Lung (tissue), 12 donors: ENCODE results near the gene STAG2. TPM values are rescaled to one million over a fixed set of nuclear protein-coding genes. Genes with fewer than 3 reads are reported as not detected.

Source experiments
- ATAC-seq: fragments of 200-7000 bp; cut with Tn5 transposase; one replicate; pipeline ENCODE4 v1.9.1; 2020; ENCODE audit warnings: moderate number of reproducible peaks; ENCODE audit not compliant: insufficient read depth, low FRiP score
- DNase-seq, 3 donors: peaks; one replicate each; pipeline ENCODE4 v3.0.0-alpha.2; 2013 to 2017
- H3K27ac ChIP-seq, 2 donors: one replicate each; pipeline ENCODE4 v1.5.1; 2013; ENCODE audit warnings: mild to moderate bottlenecking in 2 of 2, moderate library complexity in 2 of 2, control low read depth in 1 of 2, inconsistent platforms in 1 of 2, low read depth in 1 of 2, low read length in 1 of 2
- H3K27me3 ChIP-seq, 3 donors: one replicate each; pipeline ENCODE4 v1.5.1; 2013; ENCODE audit warnings: low read length in 2 of 3; ENCODE audit not compliant: control insufficient read depth in 3 of 3, insufficient read depth in 3 of 3
- H3K36me3 ChIP-seq, 4 donors: one replicate each; pipeline ENCODE4 v1.5.1; 2013; ENCODE audit warnings: low read length in 4 of 4, mild to moderate bottlenecking in 1 of 4, moderate library complexity in 1 of 4; ENCODE audit not compliant: control insufficient read depth in 4 of 4, insufficient read depth in 4 of 4
- H3K4me1 ChIP-seq, 5 donors: one replicate each; pipeline ENCODE4 v1.5.1; 2013; ENCODE audit warnings: low read length in 5 of 5, mild to moderate bottlenecking in 2 of 5, moderate library complexity in 1 of 5; ENCODE audit not compliant: control insufficient read depth in 5 of 5, insufficient read depth in 5 of 5
- H3K4me3 ChIP-seq: one replicate; pipeline ENCODE4 v1.5.1; 2013; ENCODE audit warnings: mild to moderate bottlenecking, control low read depth, moderate library complexity
- H3K9ac ChIP-seq, 2 donors: one replicate each; pipeline ENCODE4 v1.5.1; 2013; ENCODE audit warnings: low read length in 2 of 2, control low read depth in 1 of 2; ENCODE audit not compliant: insufficient read depth in 1 of 2
- H3K9me3 ChIP-seq, 4 donors: one replicate each; pipeline ENCODE4 v1.5.1; 2013; ENCODE audit warnings: low read length in 3 of 4, mild to moderate bottlenecking in 1 of 4, moderate library complexity in 1 of 4; ENCODE audit not compliant: control insufficient read depth in 4 of 4, insufficient read depth in 3 of 4
- WGBS, 2 donors: extraction: QIAGEN DNeasy Blood & Tissue Kit; methylation state at CpG; one replicate each; pipeline ENCODE4 v1.1.7; 2013; 5-methylcytosine and 5-hydroxymethylcytosine counted together
- polyA plus RNA-seq, 2 donors: library from polyadenylated mRNA; stranded (reverse); fragments of 200-250 nt; gene quantifications; one replicate each; pipeline ENCODE4 v1.2.1, GENCODE V29; 2013
- total RNA-seq, 2 donors: library from RNA; depleted of rRNA in 1 of 2; stranded (reverse); fragments of >200 nt in 1 of 2; gene quantifications; one replicate each; pipeline ENCODE4 v1.2.1, GENCODE V29; 2014 to 2021
- TF ChIP-seq, protein P1 (sequence below): IDR thresholded peaks from 2 replicates; pipeline ENCODE4 v1.5.1; 2012; ENCODE audit warnings: mild to moderate bottlenecking; ENCODE audit errors: control extremely low read depth, extremely low read depth
- donor health status: control.
- donor health status: control.
- donor health status: Bipolar disorder and iron deficiency.
- donor health status: healthy.
- donor health status: DM: yes; HTN: yes; CAD: no.

STAG2 gene
- total and polyA plus RNA-seq, 4 donors, result 16.4 to 181 (median 36.8) TPM

- no peak overlapping the region for H3K27ac ChIP-seq
- no peak for DNase-seq
Observed at GRCh38 chrX:123993904-123994635, 32.6 kb downstream of the STAG2 start.

DNA sequence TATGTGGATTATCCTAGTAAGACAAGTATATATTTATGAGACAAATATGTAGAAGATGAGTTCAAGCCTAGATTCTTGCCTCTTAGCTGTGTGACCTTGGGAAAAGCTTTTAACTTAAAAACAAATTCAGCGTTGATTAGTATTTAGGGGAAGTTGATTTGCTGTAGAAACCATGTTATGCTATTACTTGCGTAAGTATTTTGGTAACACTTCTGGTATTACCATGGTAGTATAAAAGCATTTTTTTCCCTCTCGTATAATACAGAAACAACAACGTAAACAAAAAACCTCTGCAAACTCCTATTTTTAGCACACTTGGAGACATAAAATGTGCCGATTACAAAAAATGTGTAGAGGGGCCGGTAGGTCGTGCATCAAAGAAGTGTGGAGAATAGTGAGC is 33.2 kb downstream of the STAG2 start:
- Histone ChIP-seq H3K4me3 (no peak overlapping the region), H3K27me3 (no peaks in the 10 kb centered on the region), H3K9me3 (no peaks in the 10 kb centered on the region), H3K9ac (no peak overlapping the region), H3K4me1 (peaks cover 0 to 15% (median 0%) of the 10 kb centered on the region in 5 donors), H3K36me3 (peaks cover 0 to 2% (median 0%) of the 10 kb centered on the region in 4 donors), H3K27ac (no peak overlapping the region)
- TF ChIP-seq, protein P1, sequence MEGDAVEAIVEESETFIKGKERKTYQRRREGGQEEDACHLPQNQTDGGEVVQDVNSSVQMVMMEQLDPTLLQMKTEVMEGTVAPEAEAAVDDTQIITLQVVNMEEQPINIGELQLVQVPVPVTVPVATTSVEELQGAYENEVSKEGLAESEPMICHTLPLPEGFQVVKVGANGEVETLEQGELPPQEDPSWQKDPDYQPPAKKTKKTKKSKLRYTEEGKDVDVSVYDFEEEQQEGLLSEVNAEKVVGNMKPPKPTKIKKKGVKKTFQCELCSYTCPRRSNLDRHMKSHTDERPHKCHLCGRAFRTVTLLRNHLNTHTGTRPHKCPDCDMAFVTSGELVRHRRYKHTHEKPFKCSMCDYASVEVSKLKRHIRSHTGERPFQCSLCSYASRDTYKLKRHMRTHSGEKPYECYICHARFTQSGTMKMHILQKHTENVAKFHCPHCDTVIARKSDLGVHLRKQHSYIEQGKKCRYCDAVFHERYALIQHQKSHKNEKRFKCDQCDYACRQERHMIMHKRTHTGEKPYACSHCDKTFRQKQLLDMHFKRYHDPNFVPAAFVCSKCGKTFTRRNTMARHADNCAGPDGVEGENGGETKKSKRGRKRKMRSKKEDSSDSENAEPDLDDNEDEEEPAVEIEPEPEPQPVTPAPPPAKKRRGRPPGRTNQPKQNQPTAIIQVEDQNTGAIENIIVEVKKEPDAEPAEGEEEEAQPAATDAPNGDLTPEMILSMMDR, result no peak
- no peak for DNase-seq
- 41 to 69% methylated on average over 7 of the region's 7 CpGs for WGBS, 2 donors
- no peak for ATAC-seq

More at GRCh38 chrX:123993904-123994635, 32.6 kb downstream of the STAG2 start:
- TF ChIP-seq, protein P1, result no peak
- 32 to 44% methylated on average over 3 of the region's 3 CpGs for WGBS, 2 donors
- H3K9me3 ChIP-seq, result no peaks in the 10 kb centered on the region
- H3K4me3 ChIP-seq, result no peak overlapping the region
- ATAC-seq, result no peak
- no peak overlapping the region for H3K9ac ChIP-seq
- H3K36me3 ChIP-seq, result peaks cover 0 to 2% (median 0%) of the 10 kb centered on the region in 4 donors
- no peaks in the 10 kb centered on the region for H3K27me3 ChIP-seq
- peaks cover 0 to 15% (median 0%) of the 10 kb centered on the region in 5 donors for H3K4me1 ChIP-seq

- peaks cover 0 to 4% (median 0%) of the 10 kb centered on the region in 5 donors for H3K4me1 ChIP-seq
- no peaks in the 10 kb centered on the region for H3K9me3 ChIP-seq
- no peaks in the 10 kb centered on the region for H3K27me3 ChIP-seq
- no peak overlapping the region for H3K27ac ChIP-seq
- TF ChIP-seq, protein P1, result no peak
- no peak for ATAC-seq
- H3K36me3 ChIP-seq, result no peaks in the 10 kb centered on the region
- H3K9ac ChIP-seq, result no peak overlapping the region
- 57 to 86% methylated on average over 2 of the region's 2 CpGs for WGBS, 2 donors
- DNase-seq, result no peak
- H3K4me3 ChIP-seq, result no peak overlapping the region
Observed at GRCh38 chrX:124001581-124001980, 40.1 kb downstream of the STAG2 start.

DNA sequence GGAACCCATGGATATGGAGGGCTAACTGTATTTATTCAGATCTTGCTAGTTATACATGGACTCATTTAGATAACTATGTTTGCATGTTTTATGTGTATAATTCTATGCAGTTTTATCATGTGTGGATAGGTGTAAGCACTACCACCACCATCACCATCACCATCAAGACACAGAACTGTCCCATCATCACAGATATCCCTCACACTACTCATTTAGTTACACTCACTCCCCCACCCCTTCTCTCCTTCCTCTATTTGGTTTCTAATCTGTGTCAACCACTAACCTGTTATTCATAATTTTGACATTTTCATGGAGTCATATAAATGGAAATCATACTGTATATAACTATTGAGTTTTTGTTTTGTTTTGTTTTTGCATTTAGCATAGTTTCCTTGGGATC is 43.7 kb downstream of the STAG2 start:
- H3K27me3 ChIP-seq, result no peaks in the 10 kb centered on the region
- H3K36me3 ChIP-seq, result no peaks in the 10 kb centered on the region
- H3K9ac ChIP-seq, result no peak overlapping the region
- no peak overlapping the region for H3K27ac ChIP-seq
- peaks cover 0 to 4% (median 0%) of the 10 kb centered on the region in 5 donors for H3K4me1 ChIP-seq
- ATAC-seq (no peak), DNase-seq (no peak)
- no peaks in the 10 kb centered on the region for H3K9me3 ChIP-seq
- no peak overlapping the region for H3K4me3 ChIP-seq
- TF ChIP-seq, protein P1, result no peak
